Measurements from ENCODE around the gene EPB41L4B. TPM values are rescaled to one million over a fixed set of nuclear protein-coding genes. Genes with fewer than 3 reads are reported as not detected.

EPB41L4B gene
- total RNA-seq, 4 donors from 2014 or later, result 56.4 to 72.7 (median 71.0) TPM

- TF ChIP-seq POLR2A (IDR thresholded peaks at IDR 0.05) (no peak), CTCF (IDR thresholded peaks at IDR 0.05) (no peak)
- H3K27me3 ChIP-seq, result no peaks in the 10 kb centered on the region
- H3K4me3 ChIP-seq (replicated peaks in 1 of 3), result no peak overlapping the region
- peaks cover 16 to 38% of the 10 kb centered on the region in 2 donors for H3K4me1 ChIP-seq
- WGBS, 2 donors, result 47 to 75% methylated on average over 9 of the region's 9 CpGs
- H3K27ac ChIP-seq, result no peak overlapping the region
- DNase-seq, result no peak
- H3K36me3 ChIP-seq, result no peaks in the 10 kb centered on the region
- intact Hi-C loops (cut with DNase I), result no loop called here
- H3K9me3 ChIP-seq, result no peaks in the 10 kb centered on the region
Measured at GRCh38 chr9:109232449-109233237, 88.2 kb downstream of the EPB41L4B start.

GRCh38 chr9:109231593-109231992, 89.3 kb downstream of the EPB41L4B start:
- TF ChIP-seq POLR2A (IDR thresholded peaks at IDR 0.05) (no peak), CTCF (IDR thresholded peaks at IDR 0.05) (no peak)
- H3K27ac ChIP-seq, result no peak overlapping the region
- H3K36me3 ChIP-seq, result no peaks in the 10 kb centered on the region
- no peaks in the 10 kb centered on the region for H3K27me3 ChIP-seq
- WGBS, 2 donors, result 57 to 75% methylated on average over 1 of the region's 1 CpG
- no peaks in the 10 kb centered on the region for H3K9me3 ChIP-seq
- H3K4me3 ChIP-seq (replicated peaks in 1 of 3), result no peak overlapping the region
- no peak for DNase-seq
- peaks cover 16 to 39% of the 10 kb centered on the region in 2 donors for H3K4me1 ChIP-seq
- intact Hi-C loops (cut with DNase I), result no loop called here

GRCh38 chr9:109230277-109230676, 90.6 kb downstream of the EPB41L4B start:
- Histone ChIP-seq H3K4me3 (replicated peaks in 1 of 3) (no peak overlapping the region), H3K4me1 (peaks cover 16 to 39% of the 10 kb centered on the region in 2 donors), H3K27me3 (no peaks in the 10 kb centered on the region), H3K36me3 (no peaks in the 10 kb centered on the region), H3K27ac (peak overlapping the region; percentile 54 to 75 (median 71)), H3K9me3 (no peaks in the 10 kb centered on the region)
- no peak for DNase-seq
- TF ChIP-seq CTCF (IDR thresholded peaks at IDR 0.05), result no peak
- TF ChIP-seq POLR2A (IDR thresholded peaks at IDR 0.05), result no peak
- WGBS, 2 donors, result 89 to 93% methylated on average over 4 of the region's 4 CpGs
- intact Hi-C loops (cut with DNase I), result no loop called here

GRCh38 chr9:109229682-109230081, 91.2 kb downstream of the EPB41L4B start:
- WGBS, 2 donors, result 12 to 29% methylated on average over 3 of the region's 3 CpGs
- intact Hi-C loops (cut with DNase I), result no loop called here
- no peaks in the 10 kb centered on the region for H3K36me3 ChIP-seq

More at GRCh38 chr9:109229682-109230081, 91.2 kb downstream of the EPB41L4B start:
- no peaks in the 10 kb centered on the region for H3K9me3 ChIP-seq
- H3K27ac ChIP-seq, result peak overlapping the region; percentile 60 to 75 (median 71)
- no peak overlapping the region for H3K4me3 ChIP-seq (replicated peaks in 1 of 3)
- peak; percentile 88 to 90 for DNase-seq
- H3K27me3 ChIP-seq, result no peaks in the 10 kb centered on the region
- peaks cover 16 to 39% of the 10 kb centered on the region in 2 donors for H3K4me1 ChIP-seq
- no peak for TF ChIP-seq POLR2A (IDR thresholded peaks at IDR 0.05)
- TF ChIP-seq CTCF (IDR thresholded peaks at IDR 0.05), result no peak

Measured in thyroid gland (tissue), 4 donors.